BLaER1 (cell line): ENCODE measurements around the gene SLX9.
"Not testable (repeated sequence)": the region's sequence is repeated elsewhere in the genome, so short reads cannot be mapped to it uniquely, and the experiment has no call there.

Experiments
- H3K27ac ChIP-seq: shearing (Covaris generic); formaldehyde crosslinking; 2 replicates; pipeline ENCODE4 v1.8.1; 2022
- H3K27me3 ChIP-seq: shearing (Covaris generic); formaldehyde crosslinking; 2 replicates; pipeline ENCODE4 v1.8.1; 2022
- H3K36me3 ChIP-seq: shearing (Covaris generic); formaldehyde crosslinking; 2 replicates; pipeline ENCODE4 v1.8.1; 2022
- H3K4me1 ChIP-seq: shearing (Covaris generic); formaldehyde crosslinking; 2 replicates; pipeline ENCODE4 v1.8.1; 2022
- H3K4me2 ChIP-seq: shearing (Covaris generic); formaldehyde crosslinking; 2 replicates; pipeline ENCODE4 v1.8.1; 2022
- H3K4me3 ChIP-seq: shearing (Covaris generic); formaldehyde crosslinking; 2 replicates; pipeline ENCODE4 v1.8.1; 2022
- H3K9ac ChIP-seq: shearing (Covaris generic); formaldehyde crosslinking; 2 replicates; pipeline ENCODE4 v1.8.1; 2022
- H3K9me3 ChIP-seq: shearing (Covaris generic); formaldehyde crosslinking; 2 replicates; pipeline ENCODE4 v1.8.1; 2022
- H4K20me1 ChIP-seq: shearing (Covaris generic); formaldehyde crosslinking; 2 replicates; pipeline ENCODE4 v1.8.1; 2022
- Cebpa-rat ChIP-seq: shearing (Covaris generic); IDR thresholded peaks from 2 replicates; pipeline ENCODE4 v1.8.1; 2022

Gene SLX9

DNA sequence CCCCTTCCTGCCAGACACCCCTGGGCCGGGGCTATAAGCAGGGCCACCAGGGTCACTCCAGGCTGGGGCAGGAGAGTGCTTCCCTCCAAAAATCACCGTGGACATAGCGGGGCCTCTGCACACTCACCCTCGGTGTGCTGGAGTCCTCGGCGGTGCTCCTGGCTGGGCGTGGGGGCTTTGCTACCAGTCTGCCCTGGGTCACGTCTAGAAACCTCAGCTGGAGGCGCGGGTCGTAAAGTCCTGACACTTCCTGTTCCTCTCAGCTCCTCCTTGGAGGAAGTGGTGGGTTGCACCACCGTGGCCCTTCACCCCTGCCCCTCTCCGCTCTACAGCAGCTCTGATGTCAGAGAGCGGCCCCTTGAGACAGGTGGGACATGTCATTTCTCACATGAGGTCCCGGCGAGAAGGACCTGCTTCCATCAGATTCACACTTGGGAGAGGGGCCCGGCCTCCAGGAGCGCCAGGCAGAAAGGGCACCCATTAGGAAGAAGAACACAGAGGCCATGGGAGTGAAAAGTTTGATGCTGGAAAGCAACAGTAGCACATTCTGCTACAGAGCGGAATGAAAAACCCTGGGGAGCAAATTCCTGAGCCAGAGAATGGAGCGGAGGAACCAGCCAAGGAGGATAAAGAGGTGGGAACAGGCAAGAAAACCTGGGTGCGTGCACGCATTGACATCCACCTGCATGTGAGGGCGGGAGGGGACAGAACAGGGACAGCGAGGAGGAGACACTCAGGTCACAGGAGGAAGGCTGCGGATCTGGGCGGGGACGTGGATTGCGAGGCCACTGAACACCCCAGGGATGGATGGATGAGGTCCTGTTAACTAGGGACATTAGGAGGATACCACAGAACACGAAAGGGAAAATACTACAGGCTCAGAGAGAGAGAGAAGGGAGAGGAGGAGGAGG lies 18.9 kb upstream of the SLX9 start, which contains the start of gene ITGB2:
Gene ITGB2 (minus strand): TSS at position 206 of the 911 bp plus-strand sequence. CDS start 10,117 bp downstream, outside the sequence.
- H3K4me3 ChIP-seq: peak within 1 kb of the TSS; percentile 68
- peak within 1 kb of the TSS; percentile 85 for H3K27ac ChIP-seq
- no peaks in the 10 kb centered on the region for H3K27me3 ChIP-seq
- no peaks in the 10 kb centered on the region for H4K20me1 ChIP-seq
- peak within 1 kb of the TSS; percentile 77 for H3K9ac ChIP-seq
- no peaks in the 10 kb centered on the region for H3K9me3 ChIP-seq
- TF ChIP-seq Cebpa-rat: peak; percentile 48; the same call in 1 of the 2 replicates
- H3K36me3 ChIP-seq: no peaks in the 10 kb centered on the region
- peaks cover 75% of the 10 kb centered on the region for H3K4me1 ChIP-seq
- H3K4me2 ChIP-seq: peak within 1 kb of the TSS; percentile 98

DNA sequence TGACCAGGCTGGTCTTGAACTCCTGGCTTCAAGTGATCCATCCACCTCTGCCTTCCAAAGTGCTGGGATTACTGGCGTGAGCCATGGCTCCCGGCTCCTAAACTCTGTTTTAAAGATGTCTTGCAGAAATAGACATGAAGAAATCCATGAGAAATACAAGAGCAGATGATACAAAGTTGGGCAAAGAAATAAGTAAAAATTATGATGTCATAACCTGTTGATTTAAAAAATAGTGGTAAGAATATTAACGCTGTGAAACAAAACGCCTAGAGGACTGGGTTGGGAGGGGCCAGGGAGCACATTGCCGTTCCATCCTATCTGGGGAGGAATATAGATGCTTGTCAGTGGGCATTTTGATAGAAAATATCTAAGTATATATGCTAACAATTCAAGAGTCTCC lies 17.9 kb upstream of the SLX9 start:
- Histone ChIP-seq H4K20me1 (no peaks in the 10 kb centered on the region), H3K4me3 (no peak overlapping the region), H3K27me3 (no peaks in the 10 kb centered on the region), H3K4me2 (peak overlapping the region; percentile 98; the same call in 1 of the 2 replicates), H3K36me3 (no peaks in the 10 kb centered on the region), H3K9ac (no peak overlapping the region), H3K27ac (no peak overlapping the region), H3K4me1 (peaks cover 79% of the 10 kb centered on the region), H3K9me3 (no peaks in the 10 kb centered on the region)
- TF ChIP-seq Cebpa-rat: no peak

DNA sequence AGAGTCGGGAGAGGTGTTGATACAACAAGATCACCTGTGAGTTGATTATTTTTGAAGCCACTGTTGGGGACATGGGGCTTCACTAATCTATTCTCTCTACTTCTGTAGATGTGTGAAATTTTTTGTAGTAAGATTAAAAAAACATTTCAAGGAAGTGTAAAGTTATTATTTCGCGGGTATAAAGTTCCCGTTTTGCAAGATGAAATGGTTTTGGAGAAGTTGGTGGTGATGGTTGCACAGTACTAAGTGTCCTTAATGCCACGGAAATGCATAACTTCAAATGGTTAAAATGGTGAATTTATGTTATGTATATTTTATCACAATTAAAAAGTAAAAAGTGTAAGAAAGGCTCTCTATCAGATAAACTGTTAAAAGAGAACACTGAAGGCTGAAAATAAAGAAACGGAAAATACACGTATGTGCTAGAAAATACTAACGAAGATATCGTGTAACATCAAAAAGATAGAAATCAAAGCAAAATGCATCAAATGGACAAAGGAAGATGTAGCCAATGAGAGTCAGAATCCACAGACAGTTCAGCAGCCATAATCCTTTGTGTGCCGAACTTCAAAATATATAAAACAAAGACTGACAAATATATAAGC lies 16.2 kb upstream of the SLX9 start:
- Histone ChIP-seq H3K27me3 (no peaks in the 10 kb centered on the region), H3K36me3 (no peaks in the 10 kb centered on the region), H3K4me1 (peaks cover 79% of the 10 kb centered on the region), H3K4me3 (no peak overlapping the region), H3K9me3 (no peaks in the 10 kb centered on the region), H3K27ac (no peak overlapping the region), H3K9ac (no peak overlapping the region), H4K20me1 (no peaks in the 10 kb centered on the region), H3K4me2 (no peak overlapping the region)
- TF ChIP-seq Cebpa-rat: no peak

DNA sequence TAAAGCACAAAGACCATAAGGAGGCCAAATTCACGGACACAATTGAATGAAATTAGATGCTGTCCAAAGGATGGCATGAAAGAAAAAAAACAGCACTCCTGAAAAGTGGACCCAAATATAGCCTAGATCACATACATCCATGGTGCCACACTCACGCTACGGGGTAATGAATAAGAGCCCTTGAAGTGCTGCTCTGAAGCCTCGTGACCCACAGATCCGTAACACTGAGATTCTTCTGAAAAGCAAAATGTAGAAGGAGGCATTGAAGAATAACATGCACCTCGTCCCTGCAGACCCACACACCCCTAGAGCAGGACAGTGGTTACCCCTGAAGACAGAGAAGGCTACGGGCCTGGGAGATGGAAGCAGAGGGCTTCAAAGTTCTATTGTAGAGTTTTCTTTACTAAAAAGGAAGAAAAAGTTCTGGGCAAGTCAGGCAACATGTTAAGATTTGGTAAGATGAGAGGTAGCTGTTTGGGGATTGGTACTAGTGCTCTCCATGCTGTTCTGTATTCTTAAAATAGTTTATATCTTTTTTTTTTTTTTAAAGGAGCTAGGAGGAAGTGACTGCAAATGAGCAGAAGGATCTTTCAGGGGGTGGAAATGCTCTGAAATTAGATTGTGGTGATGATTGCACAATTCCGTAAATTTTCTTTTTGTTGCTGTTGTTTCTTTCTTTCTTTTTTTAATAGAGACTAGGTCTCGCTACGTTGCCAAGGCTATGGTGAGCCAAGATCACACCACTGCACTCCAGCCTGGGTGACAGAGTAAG lies 15.0 kb upstream of the SLX9 start:
- Histone ChIP-seq H3K4me1 (peaks cover 79% of the 10 kb centered on the region), H3K27me3 (no peaks in the 10 kb centered on the region), H3K4me3 (no peak overlapping the region), H3K9ac (no peak overlapping the region), H3K9me3 (no peaks in the 10 kb centered on the region), H3K36me3 (no peaks in the 10 kb centered on the region), H3K4me2 (peak overlapping the region; percentile 100), H3K27ac (peak overlapping the region; percentile 52), H4K20me1 (no peaks in the 10 kb centered on the region)
- peak; percentile 85; the same call in 1 of the 2 replicates for TF ChIP-seq Cebpa-rat

DNA sequence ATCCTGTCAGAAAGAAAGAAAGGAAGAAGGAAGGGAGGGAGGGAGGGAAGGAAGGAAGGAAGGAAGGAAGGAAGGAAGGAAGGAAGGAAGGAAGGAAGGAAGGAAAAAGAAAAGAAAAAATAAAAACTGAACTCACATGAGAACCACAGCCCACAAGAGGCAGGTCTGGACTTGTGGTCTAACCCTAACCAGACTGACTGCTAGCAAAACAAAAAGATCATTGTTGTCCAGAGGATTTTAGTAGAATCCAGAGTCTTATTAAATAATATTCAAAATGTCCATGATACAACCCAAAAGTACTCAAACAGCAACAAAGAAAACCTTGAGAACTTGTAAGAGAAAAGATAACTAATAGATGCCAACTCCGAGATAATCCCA lies 14.5 kb upstream of the SLX9 start:
- no peak overlapping the region for H3K4me3 ChIP-seq
- peaks cover 79% of the 10 kb centered on the region for H3K4me1 ChIP-seq
- peak overlapping the region; percentile 49; the same call in 1 of the 2 replicates for H3K27ac ChIP-seq
- H3K36me3 ChIP-seq: no peaks in the 10 kb centered on the region
- H3K27me3 ChIP-seq: no peaks in the 10 kb centered on the region
- 0 out of 2 replicates have a peak overlapping the region, but pooled peaks have one; percentile 24 for H3K9ac ChIP-seq
- no peaks in the 10 kb centered on the region for H4K20me1 ChIP-seq
- no peak for TF ChIP-seq Cebpa-rat
- no peaks in the 10 kb centered on the region for H3K9me3 ChIP-seq
- H3K4me2 ChIP-seq: peak overlapping the region; percentile 100

DNA sequence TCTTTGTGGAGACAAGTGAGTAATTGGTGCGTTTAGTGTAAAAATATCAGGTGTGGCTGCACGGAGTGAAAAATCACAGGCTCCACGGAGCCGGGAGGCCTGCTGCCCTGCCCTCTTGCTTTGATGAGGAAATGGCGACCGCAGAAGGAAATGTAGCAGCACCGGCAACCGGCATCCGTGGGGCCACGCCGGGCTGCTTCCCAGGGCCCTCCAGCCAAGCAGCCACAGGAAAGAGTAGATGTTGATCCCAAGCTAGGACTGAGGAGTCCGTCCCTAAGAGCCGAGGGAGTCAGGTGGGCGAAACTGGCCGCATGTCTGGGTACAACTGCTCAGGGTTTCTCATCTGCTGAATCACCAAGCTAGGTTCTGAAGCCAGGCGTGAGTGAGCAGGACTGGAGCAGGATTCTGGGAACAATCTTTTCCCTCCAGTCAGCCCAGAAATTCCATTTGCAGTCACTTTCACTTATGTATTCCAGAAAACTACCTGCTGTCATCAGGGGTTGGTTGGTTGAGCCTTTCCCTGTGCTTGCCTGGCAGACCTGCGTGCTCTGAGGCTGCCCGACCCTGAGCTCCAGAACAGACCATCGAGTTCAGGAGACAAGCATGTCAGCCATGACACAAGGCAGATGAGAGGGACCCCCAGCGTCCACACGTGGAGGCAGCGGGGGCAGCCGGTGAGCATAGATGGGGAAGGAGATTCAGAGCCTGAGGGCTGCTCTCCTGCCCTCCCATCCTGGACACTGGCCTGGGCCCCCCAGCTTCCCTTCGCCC lies 13.3 kb upstream of the SLX9 start:
- peaks cover 9% of the 10 kb centered on the region; the same call in 1 of the 2 replicates for H4K20me1 ChIP-seq
- peak overlapping the region; percentile 48 for H3K4me3 ChIP-seq
- no peaks in the 10 kb centered on the region for H3K9me3 ChIP-seq
- TF ChIP-seq Cebpa-rat: no peak
- H3K27ac ChIP-seq: peak overlapping the region; percentile 53
- peak overlapping the region; percentile 100 for H3K4me2 ChIP-seq
- 0 out of 2 replicates have a peak, but pooled peaks cover under 1% of the 10 kb centered on the region for H3K27me3 ChIP-seq
- peak overlapping the region; percentile 48; the same call in 1 of the 2 replicates for H3K9ac ChIP-seq
- peaks cover 79% of the 10 kb centered on the region for H3K4me1 ChIP-seq
- no peaks in the 10 kb centered on the region for H3K36me3 ChIP-seq

DNA sequence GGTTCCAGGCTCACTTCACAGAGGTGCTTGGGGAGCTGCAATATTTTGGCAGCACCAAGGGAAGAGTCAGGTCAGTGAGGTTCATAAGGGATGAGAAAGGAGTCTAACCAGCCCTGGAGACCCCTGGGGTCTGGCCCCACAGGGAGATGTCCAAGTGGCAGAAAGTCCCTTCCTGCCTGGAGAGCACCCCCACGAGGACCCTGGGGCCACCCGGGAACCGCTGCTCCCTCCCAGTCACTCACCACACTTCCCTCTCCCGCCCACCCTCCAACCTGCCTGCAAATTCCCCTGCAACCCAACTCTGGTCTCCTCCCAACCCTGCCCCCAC lies 12.6 kb upstream of the SLX9 start:
- peaks cover 82% of the 10 kb centered on the region for H3K4me1 ChIP-seq
- no peaks in the 10 kb centered on the region for H3K9me3 ChIP-seq
- no peak for TF ChIP-seq Cebpa-rat
- H3K4me2 ChIP-seq: peak overlapping the region; percentile 100
- H3K9ac ChIP-seq: peak overlapping the region; percentile 48; the same call in 1 of the 2 replicates
- H3K27ac ChIP-seq: peak overlapping the region; percentile 53
- H4K20me1 ChIP-seq: peaks cover 11% of the 10 kb centered on the region; the same call in 1 of the 2 replicates
- H3K27me3 ChIP-seq: peaks cover 6% of the 10 kb centered on the region; the same call in 1 of the 2 replicates
- peak overlapping the region; percentile 48 for H3K4me3 ChIP-seq
- no peaks in the 10 kb centered on the region for H3K36me3 ChIP-seq

DNA sequence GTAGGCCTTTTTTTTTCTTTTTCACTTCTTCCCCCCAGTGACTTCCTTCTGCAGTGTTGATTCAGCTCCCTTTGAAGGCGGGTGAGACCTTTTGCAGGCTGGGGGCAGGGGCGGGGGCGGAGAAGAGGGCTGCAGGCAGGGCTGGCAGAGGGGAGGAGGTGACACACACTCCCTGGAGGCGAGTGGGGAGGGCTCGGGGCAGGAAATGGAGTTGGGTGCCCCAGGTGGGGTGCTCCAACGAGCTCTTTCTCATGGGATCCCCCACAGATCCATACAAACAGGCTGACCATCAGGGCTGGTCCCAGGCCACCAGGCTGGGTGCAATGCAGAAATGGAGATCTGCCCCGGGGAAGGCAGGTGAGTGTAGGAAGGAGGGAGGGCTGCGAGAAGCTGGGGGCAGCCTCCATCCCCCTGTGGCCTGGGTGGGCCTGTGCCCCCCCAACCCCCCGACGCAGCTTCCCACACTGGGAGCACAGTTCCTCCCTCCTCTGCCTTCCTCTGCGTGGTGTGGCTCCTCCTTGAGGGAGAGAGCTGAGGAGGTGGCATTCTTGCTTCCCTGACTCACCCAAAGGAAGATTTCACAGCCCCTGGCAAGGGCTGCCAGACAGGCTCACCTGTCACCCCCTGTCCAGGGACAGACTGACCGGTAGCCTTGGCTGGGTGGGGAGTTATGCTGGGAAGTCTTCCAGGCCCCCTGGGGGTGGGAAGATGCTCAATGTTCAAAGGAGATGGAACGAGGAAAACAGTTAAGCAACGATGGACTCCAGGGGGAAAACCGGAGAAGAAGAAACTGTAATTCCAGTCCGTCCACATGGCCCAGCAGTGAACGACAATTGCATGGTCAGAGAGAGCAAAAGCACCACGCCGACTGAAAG lies 12.0 kb upstream of the SLX9 start:
- Histone ChIP-seq H3K27ac (peak overlapping the region; percentile 59), H3K4me1 (peaks cover 88% of the 10 kb centered on the region), H3K4me3 (peak overlapping the region; percentile 48), H3K36me3 (no peaks in the 10 kb centered on the region), H3K9ac (peak overlapping the region; percentile 48), H3K4me2 (peak overlapping the region; percentile 100), H4K20me1 (peaks cover 11% of the 10 kb centered on the region; the same call in 1 of the 2 replicates), H3K27me3 (peaks cover 12% of the 10 kb centered on the region; the same call in 1 of the 2 replicates), H3K9me3 (no peaks in the 10 kb centered on the region)
- TF ChIP-seq Cebpa-rat: no peak

DNA sequence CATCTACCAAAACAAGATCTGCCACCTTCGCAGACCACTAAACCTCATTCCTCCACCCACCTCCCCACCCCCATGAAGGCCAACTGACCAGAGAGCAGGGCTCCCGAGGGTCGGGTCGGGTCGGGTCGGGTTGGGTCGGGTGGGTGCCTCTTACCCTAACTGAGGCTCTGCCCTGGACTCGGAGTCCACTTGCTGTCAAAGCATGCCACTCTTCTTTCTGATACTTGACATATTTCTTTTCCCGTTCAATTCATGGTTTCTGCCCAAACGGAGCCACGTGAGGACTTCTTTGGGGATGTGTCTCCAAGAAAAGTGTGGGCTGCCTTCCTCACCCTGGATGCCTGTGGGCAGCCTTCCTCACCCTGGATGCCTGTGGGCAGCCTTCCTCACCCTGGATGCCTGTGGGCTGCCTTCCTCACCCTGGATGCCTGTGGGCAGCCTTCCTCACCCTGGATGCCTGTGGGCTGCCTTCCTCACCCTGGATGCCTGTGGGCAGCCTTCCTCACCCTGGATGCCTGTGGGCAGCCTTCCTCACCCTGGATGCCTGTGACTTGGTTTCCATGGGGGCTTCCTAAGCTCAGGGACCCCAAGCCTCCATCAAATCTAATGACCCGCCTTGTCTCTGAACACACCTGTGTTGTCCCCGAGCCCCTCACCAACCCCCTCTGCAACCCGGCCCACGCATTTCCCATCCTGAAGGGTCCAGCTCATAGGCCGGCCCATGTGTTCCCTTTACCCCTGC lies 11.2 kb upstream of the SLX9 start:
- peak overlapping the region; percentile 59 for H3K27ac ChIP-seq
- not testable (repeated sequence) for H3K9me3 ChIP-seq, H3K36me3 ChIP-seq, H3K4me3 ChIP-seq
- H4K20me1 ChIP-seq: peaks cover 11% of the 10 kb centered on the region; the same call in 1 of the 2 replicates
- H3K9ac ChIP-seq: peak overlapping the region; percentile 48; the same call in 1 of the 2 replicates
- H3K4me1 ChIP-seq: peaks cover 97% of the 10 kb centered on the region
- H3K27me3 ChIP-seq: peaks cover 21% of the 10 kb centered on the region
- H3K4me2 ChIP-seq: peak overlapping the region; percentile 100
